Activated T-helper 17 cell treated with anti-CD3 and anti-CD28 coated beads, Interleukin-2, amount 50 U/mL, for 72 hours (primary cell): Measurements from ENCODE around the gene ZNF91. TPM values are rescaled to one million over a fixed set of nuclear protein-coding genes. Genes with fewer than 3 reads are reported as not detected.

ENCODE experiments used
- total RNA-seq, 2 donors: library from RNA; stranded (reverse); gene quantifications; one replicate each; pipeline ENCODE4 v1.2.3, GENCODE V29; 2022

ZNF91 gene
- total RNA-seq, 2 donors from 2014 or later: 23.7 to 39.9 TPM

Other genes starting within 250 kb of the ZNF91 start
- 10 to 100 TPM; 11.8 to 12.5 TPM for gene ZNF724, start 145.1 kb downstream of the ZNF91 start, total RNA-seq